Gastroesophageal sphincter (tissue), 4 donors: ENCODE measurements around the gene MYH6. TPM values are rescaled to one million over a fixed set of nuclear protein-coding genes. Genes with fewer than 3 reads are reported as not detected.

Source experiments
- ATAC-seq: fragments of 150-250 bp; one replicate; pipeline ENCODE4 v1.9.1; 2016; ENCODE audit warnings: mild to moderate bottlenecking, moderate library complexity
- H3K27ac ChIP-seq, 4 donors: fragments of 200-600 bp; sonication (generic) in 3 of 4; 1 replicate in 3 of 4; 2 replicates in 1 of 4; pipeline ENCODE4 v1.5.1; 2016 to 2019
- H3K27me3 ChIP-seq: fragments of 200-600 bp; sonication (generic); one replicate; pipeline ENCODE4 v1.5.1; 2019
- H3K36me3 ChIP-seq, 2 donors: fragments of 200-600 bp; sonication (generic); one replicate each; pipeline ENCODE4 v1.5.1; 2019; ENCODE audit warnings: control low read depth in 1 of 2
- H3K4me1 ChIP-seq, 3 donors: fragments of 200-600 bp; sonication (generic); 1 replicate in 2 of 3; 2 replicates in 1 of 3; pipeline ENCODE4 v1.5.1; 2016 to 2019; ENCODE audit warnings: control low read depth in 2 of 3
- H3K4me3 ChIP-seq, 2 donors: fragments of 200-600 bp; sonication (generic); one replicate each; pipeline ENCODE4 v1.5.1; 2019; ENCODE audit warnings: mild to moderate bottlenecking in 1 of 2, moderate library complexity in 1 of 2
- H3K9me3 ChIP-seq, 3 donors: fragments of 200-600 bp; sonication (generic); one replicate each; pipeline ENCODE4 v1.5.1; 2017 to 2019; ENCODE audit warnings: control low read depth in 2 of 3
- CTCF ChIP-seq, 4 experiments: fragments of 200-600 bp in 2 of 4; fragments of 450-650 bp in 2 of 4; sonication (generic) in 1 of 4; IDR thresholded peaks; one replicate each; pipeline ENCODE4 v1.5.1; 2017 to 2019; ENCODE audit warnings: antibody characterized with exemption in 4 of 4, mild to moderate bottlenecking in 2 of 4, moderate library complexity in 2 of 4
- EP300 ChIP-seq: sonication (generic); formaldehyde crosslinking; IDR thresholded peaks from one replicate; pipeline ENCODE4 v1.6.1; 2017; ENCODE audit warnings: antibody characterized with exemption, mild to moderate bottlenecking
- POLR2A ChIP-seq, 2 donors: fragments of 450-650 bp; IDR thresholded peaks; one replicate each; pipeline ENCODE4 v1.6.1; 2017; ENCODE audit warnings: antibody characterized with exemption in 2 of 2, mild to moderate bottlenecking in 2 of 2, moderate library complexity in 1 of 2
- POLR2AphosphoS5 ChIP-seq: sonication (generic); formaldehyde crosslinking; IDR thresholded peaks from one replicate; pipeline ENCODE4 v1.6.1; 2017; ENCODE audit warnings: antibody characterized with exemption
- WGBS, 2 donors: methylation state at CpG; one replicate each; pipeline ENCODE4 v1.1.5; 2018; ENCODE audit warnings: low coverage in 1 of 2; 5-methylcytosine and 5-hydroxymethylcytosine counted together
- total RNA-seq, 4 donors: library from RNA; depleted of rRNA; stranded (reverse); fragments of >200 nt; gene quantifications; one replicate each; pipeline ENCODE4 v1.1.0, GENCODE V29; 2016

Gene MYH6
- total RNA-seq, 4 donors from 2014 or later: not detected

GRCh38 chr14:23373041-23373440, 35.0 kb downstream of the MYH6 start:
- H3K4me1 ChIP-seq: no peaks in the 10 kb centered on the region
- H3K9me3 ChIP-seq: no peaks in the 10 kb centered on the region
- 83 to 100% methylated on average over 1 of the region's 3 CpGs for WGBS, 2 donors
- no peaks in the 10 kb centered on the region for H3K27me3 ChIP-seq
- no peak overlapping the region for H3K4me3 ChIP-seq
- ATAC-seq: no peak
- no peak overlapping the region for H3K27ac ChIP-seq
- TF ChIP-seq POLR2AphosphoS5 (no peak), POLR2A (IDR thresholded peaks at IDR 0.05) (no peak), CTCF (IDR thresholded peaks at IDR 0.05) (no peak), EP300 (no peak)
- no peaks in the 10 kb centered on the region for H3K36me3 ChIP-seq

GRCh38 chr14:23372509-23372908, 35.6 kb downstream of the MYH6 start, which contains the start of gene IL25:
IL25 (plus strand) TSS chr14:23372809.
- no peak for ATAC-seq
- no peak within 1 kb of the TSS for H3K27ac ChIP-seq
- no peaks in the 10 kb centered on the region for H3K9me3 ChIP-seq
- TF ChIP-seq EP300 (no peak), POLR2A (IDR thresholded peaks at IDR 0.05) (no peak), CTCF (IDR thresholded peaks at IDR 0.05) (no peak), POLR2AphosphoS5 (no peak)
- no peaks in the 10 kb centered on the region for H3K27me3 ChIP-seq
- 63 to 100% methylated on average over 1 to 2 of the region's 2 CpGs for WGBS, 2 donors
- no peaks in the 10 kb centered on the region for H3K4me1 ChIP-seq
- H3K36me3 ChIP-seq: no peaks in the 10 kb centered on the region
- H3K4me3 ChIP-seq: no peak within 1 kb of the TSS

GRCh38 chr14:23371865-23372264, 36.2 kb downstream of the MYH6 start:
- no peak overlapping the region for H3K27ac ChIP-seq
- WGBS, 2 donors: no CpG with 5 or more reads among the region's 1 CpG
- H3K4me1 ChIP-seq: peaks cover 0 to 6% (median 0%) of the 10 kb centered on the region in 3 donors
- no peak for ATAC-seq
- H3K4me3 ChIP-seq: no peak overlapping the region
- TF ChIP-seq EP300 (no peak), CTCF (IDR thresholded peaks at IDR 0.05) (no peak), POLR2A (IDR thresholded peaks at IDR 0.05) (no peak), POLR2AphosphoS5 (no peak)
- H3K36me3 ChIP-seq: no peaks in the 10 kb centered on the region
- H3K9me3 ChIP-seq: no peaks in the 10 kb centered on the region
- no peaks in the 10 kb centered on the region for H3K27me3 ChIP-seq

GRCh38 chr14:23370221-23370620, 37.9 kb downstream of the MYH6 start:
- no peaks in the 10 kb centered on the region for H3K36me3 ChIP-seq
- ATAC-seq: no peak
- TF ChIP-seq POLR2A (IDR thresholded peaks at IDR 0.05): no peak
- TF ChIP-seq CTCF (IDR thresholded peaks at IDR 0.05): no peak
- TF ChIP-seq POLR2AphosphoS5: no peak
- TF ChIP-seq EP300: no peak
- no peak overlapping the region for H3K27ac ChIP-seq
- H3K4me1 ChIP-seq: peaks cover 0 to 22% (median 5%) of the 10 kb centered on the region in 3 donors
- H3K27me3 ChIP-seq: peaks cover 1% of the 10 kb centered on the region
- no peak overlapping the region for H3K4me3 ChIP-seq
- 60% methylated on average over 1 of the region's 1 CpG; no CpG with 5 or more reads in 1 of the 2 donors for WGBS, 2 donors
- no peaks in the 10 kb centered on the region for H3K9me3 ChIP-seq

- Histone ChIP-seq H3K9me3 (no peaks in the 10 kb centered on the region), H3K36me3 (no peaks in the 10 kb centered on the region), H3K27me3 (peaks cover 5% of the 10 kb centered on the region), H3K27ac (peak overlapping the region; percentile 93 to 97 (median 94)), H3K4me3 (peak overlapping the region; percentile 51 to 70), H3K4me1 (peaks cover 0 to 58% (median 16%) of the 10 kb centered on the region in 3 donors)
- no peak for TF ChIP-seq EP300
- TF ChIP-seq POLR2AphosphoS5: no peak
- TF ChIP-seq CTCF (IDR thresholded peaks at IDR 0.05): no peak
- TF ChIP-seq POLR2A (IDR thresholded peaks at IDR 0.05): no peak
- WGBS, 2 donors: no CpG with 5 or more reads among the region's 34 CpGs
- peak; percentile 65 for ATAC-seq
These were observed 41.6 kb downstream of the MYH6 start for GRCh38 chr14:23366426-23366921.
